Right ventricle myocardium superior (tissue), 1 donor: Measurements from ENCODE around the gene SLC1A4. TPM values are rescaled to one million over a fixed set of nuclear protein-coding genes. Genes with fewer than 3 reads are reported as not detected.
"Not testable (repeated sequence)": the region's sequence is repeated elsewhere in the genome, so short reads cannot be mapped to it uniquely, and the experiment has no call there.

ENCODE experiments used
- ATAC-seq: fragments of 200-7000 bp; cut with Tn5 transposase; one replicate; pipeline ENCODE4 v1.9.1; 2020; ENCODE audit warnings: mild to moderate bottlenecking; ENCODE audit not compliant: poor library complexity
- DNase-seq: peaks from one replicate; pipeline ENCODE4 v3.0.0-alpha.2; 2020
- intact Hi-C: fragments of 100-400 bp; cut with DNase I; formaldehyde crosslinking; loops from one replicate; pipeline ENCODE4 v1.11.2; 2022
- total RNA-seq: library from RNA; stranded (reverse); fragmentation: NEBNext Ultra II Directional; extraction: Animal tissue kit (Norgen Biotek cat#: 25700); gene quantifications from one replicate; pipeline ENCODE4 v1.2.1, GENCODE V29; 2021
- donor health status: DM: no; HTN: yes; CAD: no; lungs with severe emphysema.

SLC1A4 gene
- total RNA-seq, 1 donor from 2014 or later = 3.5 TPM

GRCh38 chr2:64987001-64987955 lies 1.9 kb upstream of the SLC1A4 start:
- intact Hi-C loops = no loop called here
- no peak for ATAC-seq
- no peak for DNase-seq

- DNase-seq (peak; percentile 70), ATAC-seq (no peak)
Measured at GRCh38 chr2:64987956-64988419, 1.2 kb upstream of the SLC1A4 start.

GRCh38 chr2:64988420-64989125 lies 626 bp upstream of the SLC1A4 start:
- DNase-seq (no peak), ATAC-seq (peak; percentile 83)
- intact Hi-C loops = no loop called here

More at GRCh38 chr2:64987956-64988419, 1.2 kb upstream of the SLC1A4 start:
- intact Hi-C loops = no loop called here

- ATAC-seq (no peak), DNase-seq (no peak)
- intact Hi-C loops = no loop called here
Measured at GRCh38 chr2:64989982-64990614, 899 bp downstream of the SLC1A4 start.

GRCh38 chr2:64990876-64991275 lies 1.7 kb downstream of the SLC1A4 start:
- DNase-seq = no peak
- ATAC-seq = no peak
- intact Hi-C loops = no loop called here

GRCh38 chr2:64992218-64992617 lies 3.0 kb downstream of the SLC1A4 start:
- DNase-seq = no peak
- intact Hi-C loops = no loop called here

GRCh38 chr2:64992990-64993389 lies 3.8 kb downstream of the SLC1A4 start:
- DNase-seq = no peak

More at GRCh38 chr2:64992218-64992617, 3.0 kb downstream of the SLC1A4 start:
- ATAC-seq = no peak

GRCh38 chr2:64995041-64995440 lies 5.8 kb downstream of the SLC1A4 start:
- DNase-seq (no peak), ATAC-seq (no peak)
- intact Hi-C loops = no loop called here

More at GRCh38 chr2:64992990-64993389, 3.8 kb downstream of the SLC1A4 start:
- no peak for ATAC-seq
- intact Hi-C loops = no loop called here

GRCh38 chr2:64996871-64997307 lies 7.7 kb downstream of the SLC1A4 start:
- no peak for DNase-seq
- intact Hi-C loops = no loop called here

GRCh38 chr2:64998658-64999061 lies 9.5 kb downstream of the SLC1A4 start:
- ATAC-seq (peak; percentile 75), DNase-seq (no peak)
- intact Hi-C loops = no loop called here

More at GRCh38 chr2:64996871-64997307, 7.7 kb downstream of the SLC1A4 start:
- ATAC-seq = no peak

- DNase-seq = no peak
- intact Hi-C loops = no loop called here
- no peak for ATAC-seq
Measured at GRCh38 chr2:64999754-65000153, 10.6 kb downstream of the SLC1A4 start.

GRCh38 chr2:65000644-65001043 lies 11.4 kb downstream of the SLC1A4 start:
- intact Hi-C loops = no loop called here
- ATAC-seq (no peak), DNase-seq (no peak)

GRCh38 chr2:65003037-65003436 lies 13.8 kb downstream of the SLC1A4 start:
- intact Hi-C loops = no loop called here
- ATAC-seq = peak; percentile 26
- DNase-seq = no peak

- DNase-seq, intact Hi-C loops, ATAC-seq: not testable (repeated sequence)
Measured at GRCh38 chr2:65004232-65004631, 15.0 kb downstream of the SLC1A4 start.

GRCh38 chr2:65013776-65014175 lies 24.6 kb downstream of the SLC1A4 start:
- intact Hi-C loops = no loop called here
- DNase-seq (no peak), ATAC-seq (no peak)

GRCh38 chr2:65015731-65016130 lies 26.5 kb downstream of the SLC1A4 start:
- intact Hi-C loops = no loop called here
- ATAC-seq = no peak
- no peak for DNase-seq

GRCh38 chr2:65016789-65017188 lies 27.6 kb downstream of the SLC1A4 start:
- intact Hi-C loops = no loop called here
- DNase-seq (no peak), ATAC-seq (no peak)

- ATAC-seq (peak; percentile 53), DNase-seq (no peak)
- intact Hi-C loops = no loop called here
Measured at GRCh38 chr2:65017335-65017734, 28.1 kb downstream of the SLC1A4 start.

- ATAC-seq = peak; percentile 68
- peak; percentile 69 for DNase-seq
- intact Hi-C loops = no loop called here
Measured at GRCh38 chr2:65018141-65018582, 29.0 kb downstream of the SLC1A4 start.
